GM20000 (cell line): ENCODE data around the gene CACNB4.
A peak's percentile ranks its signal among the peaks of the same experiment; 100 is the strongest.

Source experiments
- DNase-seq: peaks from one replicate; pipeline ENCODE4 v3.0.0; 2012; ENCODE audit warnings: low spot score
- CTCF ChIP-seq: IDR thresholded peaks from 2 replicates; pipeline ENCODE4 v1.5.1; 2012; ENCODE audit warnings: mild to moderate bottlenecking, control low read depth; ENCODE audit errors: extremely low read depth, missing control alignments

The CACNB4 gene

GRCh38 chr2:151833984-151834383 lies 264.9 kb downstream of the CACNB4 start:
- TF ChIP-seq CTCF: no peak
- no peak for DNase-seq

- no peak for DNase-seq
- no peak for TF ChIP-seq CTCF
Measured at GRCh38 chr2:151830961-151831360, 267.9 kb downstream of the CACNB4 start.

GRCh38 chr2:151828890-151829324 lies 269.9 kb downstream of the CACNB4 start:
- DNase-seq: no peak
- no peak for TF ChIP-seq CTCF

- TF ChIP-seq CTCF: no peak
- DNase-seq: peak; percentile 97
Measured at GRCh38 chr2:151828143-151828889, 270.5 kb downstream of the CACNB4 start, which contains the start of gene ARL5A. ARL5A (minus strand) TSS chr2:151828421; CDS start chr2:151828176, 245 bp downstream.

- TF ChIP-seq CTCF: no peak
- DNase-seq: peak; percentile 29
Measured at GRCh38 chr2:151827564-151828142, 271.2 kb downstream of the CACNB4 start.

- no peak for TF ChIP-seq CTCF
Measured at GRCh38 chr2:151826737-151827157, 272.1 kb downstream of the CACNB4 start.

GRCh38 chr2:151824886-151825285 lies 274.0 kb downstream of the CACNB4 start:
- no peak for DNase-seq
- TF ChIP-seq CTCF: no peak

More at GRCh38 chr2:151826737-151827157, 272.1 kb downstream of the CACNB4 start:
- DNase-seq: peak; percentile 18
